GM12878 (cell line): ENCODE results near the gene LIPA.

Experiments used
- ESRRA ChIP-seq: IDR thresholded peaks from 2 replicates; pipeline ENCODE4 v1.6.1; 2012; ENCODE audit warnings: mild to moderate bottlenecking, low read length, improper control_type of control experiment
- ETV6 ChIP-seq, 2 experiments: fragments of 450-650 bp in 1 of 2; IDR thresholded peaks in 1 of 2; conservative IDR thresholded peaks in 1 of 2; 2 replicates each; pipeline ENCODE4 v1.6.1; 2014; ENCODE audit warnings: antibody characterized with exemption in 1 of 2, borderline replicate concordance in 1 of 2, low read depth in 1 of 2, mild to moderate bottlenecking in 1 of 2, moderate library complexity in 1 of 2
- FOXK2 ChIP-seq: fragments of 450-650 bp; IDR thresholded peaks from 2 replicates; pipeline ENCODE4 v1.6.1; 2017; ENCODE audit warnings: mild to moderate bottlenecking, moderate library complexity
- NFIC ChIP-seq: IDR thresholded peaks from 2 replicates; pipeline ENCODE4 v1.6.1; 2012; ENCODE audit warnings: low read depth, mild to moderate bottlenecking, inconsistent platforms, low read length, moderate library complexity
- POLR2AphosphoS5 ChIP-seq: IDR thresholded peaks from 2 replicates; pipeline ENCODE4 v1.6.1; 2011; ENCODE audit warnings: mild to moderate bottlenecking, low read length, inconsistent platforms
- RFX5 ChIP-seq: IDR thresholded peaks from 2 replicates; pipeline ENCODE4 v1.6.1; 2011; ENCODE audit warnings: low read depth, low read length, improper control_type of control experiment
- SRF ChIP-seq, 2 experiments: IDR thresholded peaks; 2 replicates each; pipeline ENCODE4 v1.6.1; 2011; ENCODE audit warnings: low read depth in 2 of 2, low read length in 2 of 2, mild to moderate bottlenecking in 1 of 2, moderate library complexity in 1 of 2
- TF ChIP-seq, protein P1 (sequence below), 3 experiments: IDR thresholded peaks in 2 of 3; conservative IDR thresholded peaks in 1 of 3; 2 replicates each; pipeline ENCODE4 v1.5.1; 2011; ENCODE audit warnings: low read depth in 3 of 3, low read length in 3 of 3, mild to moderate bottlenecking in 3 of 3, control low read depth in 2 of 3, moderate library complexity in 2 of 3, inconsistent platforms in 1 of 3, mixed read lengths in 1 of 3; ENCODE audit not compliant: control insufficient read depth in 2 of 3, insufficient read depth in 1 of 3; ENCODE audit errors: extremely low read depth in 1 of 3

DNA sequence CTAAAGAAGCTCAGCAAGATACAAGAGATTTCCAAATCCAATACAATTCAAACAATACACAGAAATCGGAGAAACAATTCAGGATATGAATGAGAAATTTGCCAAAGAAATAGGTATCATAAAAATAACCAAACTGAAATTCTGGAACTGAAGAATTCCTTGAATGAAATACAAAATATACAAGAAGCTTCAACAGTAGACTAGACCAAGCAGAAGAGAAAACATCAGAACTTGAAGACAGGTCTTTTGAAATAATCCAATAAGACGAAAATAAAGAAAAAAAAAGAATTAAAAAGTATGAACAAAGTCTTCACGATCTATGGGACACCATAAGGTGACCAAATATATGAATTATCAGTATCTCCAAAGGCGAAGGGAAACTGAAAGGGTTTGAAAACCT lies 47.5 kb upstream of the LIPA start:
- TF ChIP-seq POLR2AphosphoS5 (no peak), RFX5 (no peak), ESRRA (no peak), NFIC (no peak), ETV6 (conservative IDR thresholded peaks at IDR 0.05 in 1 of 2, IDR thresholded peaks at IDR 0.05 in 1 of 2; ENCODE audit: borderline replicate concordance in 1 of 2, low read depth in 1 of 2) (no peak), SRF (IDR thresholded peaks at IDR 0.05; ENCODE audit: low read depth in 2 of 2, low read length in 2 of 2) (no peak), FOXK2 (no peak)
- TF ChIP-seq, protein P1, sequence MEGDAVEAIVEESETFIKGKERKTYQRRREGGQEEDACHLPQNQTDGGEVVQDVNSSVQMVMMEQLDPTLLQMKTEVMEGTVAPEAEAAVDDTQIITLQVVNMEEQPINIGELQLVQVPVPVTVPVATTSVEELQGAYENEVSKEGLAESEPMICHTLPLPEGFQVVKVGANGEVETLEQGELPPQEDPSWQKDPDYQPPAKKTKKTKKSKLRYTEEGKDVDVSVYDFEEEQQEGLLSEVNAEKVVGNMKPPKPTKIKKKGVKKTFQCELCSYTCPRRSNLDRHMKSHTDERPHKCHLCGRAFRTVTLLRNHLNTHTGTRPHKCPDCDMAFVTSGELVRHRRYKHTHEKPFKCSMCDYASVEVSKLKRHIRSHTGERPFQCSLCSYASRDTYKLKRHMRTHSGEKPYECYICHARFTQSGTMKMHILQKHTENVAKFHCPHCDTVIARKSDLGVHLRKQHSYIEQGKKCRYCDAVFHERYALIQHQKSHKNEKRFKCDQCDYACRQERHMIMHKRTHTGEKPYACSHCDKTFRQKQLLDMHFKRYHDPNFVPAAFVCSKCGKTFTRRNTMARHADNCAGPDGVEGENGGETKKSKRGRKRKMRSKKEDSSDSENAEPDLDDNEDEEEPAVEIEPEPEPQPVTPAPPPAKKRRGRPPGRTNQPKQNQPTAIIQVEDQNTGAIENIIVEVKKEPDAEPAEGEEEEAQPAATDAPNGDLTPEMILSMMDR (IDR thresholded peaks at IDR 0.05 in 2 of 3, conservative IDR thresholded peaks at IDR 0.05 in 1 of 3; ENCODE audit: control insufficient read depth in 2 of 3, extremely low read depth in 1 of 3, insufficient read depth in 1 of 3, low read depth in 3 of 3, low read length in 3 of 3) = no peak
